IPS DF 6.9 (cell line): ENCODE results near the gene PIGBOS1.

Source experiments
- DNase-seq: peaks from one replicate; pipeline ENCODE4 v3.0.0-alpha.2; 2013; ENCODE audit warnings: low read depth, low spot score
- H3K27ac ChIP-seq: one replicate; pipeline ENCODE4 v1.5.1; 2013; ENCODE audit warnings: low read length, control low read depth
- H3K27me3 ChIP-seq: 2 replicates; pipeline ENCODE4 v1.6.1; 2013; ENCODE audit warnings: mild to moderate bottlenecking, low read length; ENCODE audit not compliant: control insufficient read depth, insufficient read depth
- H3K36me3 ChIP-seq: 2 replicates; pipeline ENCODE4 v1.6.1; 2013; ENCODE audit warnings: low read length; ENCODE audit not compliant: control insufficient read depth, insufficient read depth
- H3K4me1 ChIP-seq: 2 replicates; pipeline ENCODE4 v1.6.1; 2013; ENCODE audit warnings: low read length; ENCODE audit not compliant: control insufficient read depth, insufficient read depth
- H3K4me3 ChIP-seq: 2 replicates; pipeline ENCODE4 v1.5.1; 2013; ENCODE audit warnings: mild to moderate bottlenecking, low read length
- H3K9me3 ChIP-seq: 2 replicates; pipeline ENCODE4 v1.6.1; 2013; ENCODE audit warnings: low read length, inconsistent platforms; ENCODE audit not compliant: control insufficient read depth, insufficient read depth
- WGBS: extraction: QIAGEN DNeasy Blood & Tissue Kit; methylation state at CpG from one replicate; pipeline ENCODE4 v1.1.7; 2013; ENCODE audit warnings: mixed read lengths, missing lambda C conversion rate; ENCODE audit not compliant: insufficient read length, insufficient coverage; 5-methylcytosine and 5-hydroxymethylcytosine counted together

Gene PIGBOS1

GRCh38 chr15:55318588-55319494 lies at the start of gene PIGBOS1, which contains the start of gene PIGB:
Gene PIGBOS1 (minus strand): TSS chr15:55319123. CDS start chr15:55317792, 1,331 bp downstream.
Gene PIGB (plus strand): TSS chr15:55319222. CDS start chr15:55319251, 29 bp downstream.
- DNase-seq, result peak; percentile 45
- no peak within 1 kb of the TSS for H3K27ac ChIP-seq
- H3K9me3 ChIP-seq, result no peaks in the 10 kb centered on the region
- no peaks in the 10 kb centered on the region for H3K4me1 ChIP-seq
- H3K27me3 ChIP-seq, result no peaks in the 10 kb centered on the region
- no CpG with 5 or more reads among the region's 49 CpGs for WGBS
- H3K36me3 ChIP-seq, result no peaks in the 10 kb centered on the region
- peak within 1 kb of the TSS; percentile 99 for H3K4me3 ChIP-seq

- Histone ChIP-seq H3K4me1 (no peaks in the 10 kb centered on the region), H3K27me3 (no peaks in the 10 kb centered on the region), H3K27ac (no peak overlapping the region), H3K4me3 (no peak overlapping the region), H3K9me3 (no peaks in the 10 kb centered on the region), H3K36me3 (no peaks in the 10 kb centered on the region)
- no peak for DNase-seq
- WGBS, result no CpG with 5 or more reads among the region's 1 CpG
Observed at GRCh38 chr15:55366981-55367380, 48.1 kb upstream of the PIGBOS1 start.

GRCh38 chr15:55362641-55363040 lies 43.7 kb upstream of the PIGBOS1 start:
- Histone ChIP-seq H3K4me1 (no peaks in the 10 kb centered on the region), H3K36me3 (no peaks in the 10 kb centered on the region), H3K27me3 (no peaks in the 10 kb centered on the region), H3K27ac (no peak overlapping the region), H3K4me3 (no peak overlapping the region), H3K9me3 (no peaks in the 10 kb centered on the region)
- no peak for DNase-seq
- WGBS, result no CpG with 5 or more reads among the region's 2 CpGs

GRCh38 chr15:55361048-55361447 lies 42.1 kb upstream of the PIGBOS1 start:
- WGBS, result no CpG with 5 or more reads among the region's 10 CpGs
- H3K27ac ChIP-seq, result no peak overlapping the region
- H3K4me1 ChIP-seq, result no peaks in the 10 kb centered on the region
- no peak overlapping the region for H3K4me3 ChIP-seq
- H3K36me3 ChIP-seq, result no peaks in the 10 kb centered on the region
- no peaks in the 10 kb centered on the region for H3K27me3 ChIP-seq
- no peak for DNase-seq
- H3K9me3 ChIP-seq, result no peaks in the 10 kb centered on the region

GRCh38 chr15:55360256-55360655 lies 41.3 kb upstream of the PIGBOS1 start:
- WGBS, result no CpG with 5 or more reads among the region's 6 CpGs
- no peak overlapping the region for H3K27ac ChIP-seq
- H3K4me3 ChIP-seq, result no peak overlapping the region
- no peaks in the 10 kb centered on the region for H3K36me3 ChIP-seq
- H3K4me1 ChIP-seq, result no peaks in the 10 kb centered on the region
- H3K9me3 ChIP-seq, result no peaks in the 10 kb centered on the region
- no peak for DNase-seq
- H3K27me3 ChIP-seq, result no peaks in the 10 kb centered on the region

- no peak overlapping the region for H3K27ac ChIP-seq
- no peak overlapping the region for H3K4me3 ChIP-seq
- DNase-seq, result no peak
- H3K36me3 ChIP-seq, result no peaks in the 10 kb centered on the region
- H3K9me3 ChIP-seq, result no peaks in the 10 kb centered on the region
- H3K27me3 ChIP-seq, result no peaks in the 10 kb centered on the region
- no peaks in the 10 kb centered on the region for H3K4me1 ChIP-seq
Observed at GRCh38 chr15:55358471-55358870, 39.5 kb upstream of the PIGBOS1 start.

GRCh38 chr15:55357774-55358173 lies 38.9 kb upstream of the PIGBOS1 start:
- Histone ChIP-seq H3K9me3 (no peaks in the 10 kb centered on the region), H3K27ac (no peak overlapping the region), H3K36me3 (no peaks in the 10 kb centered on the region), H3K27me3 (no peaks in the 10 kb centered on the region), H3K4me1 (no peaks in the 10 kb centered on the region), H3K4me3 (no peak overlapping the region)
- DNase-seq, result no peak
- WGBS, result no CpG with 5 or more reads among the region's 2 CpGs

- H3K27ac ChIP-seq, result no peak overlapping the region
- DNase-seq, result no peak
Observed at GRCh38 chr15:55356985-55357585, 38.2 kb upstream of the PIGBOS1 start.

GRCh38 chr15:55353025-55353424 lies 34.1 kb upstream of the PIGBOS1 start:
- Histone ChIP-seq H3K27ac (no peak overlapping the region), H3K4me3 (no peak overlapping the region), H3K27me3 (no peaks in the 10 kb centered on the region), H3K9me3 (no peaks in the 10 kb centered on the region), H3K36me3 (no peaks in the 10 kb centered on the region), H3K4me1 (peaks cover 1% of the 10 kb centered on the region; the same call in 1 of the 2 replicates)
- no peak for DNase-seq
- WGBS, result no CpG with 5 or more reads among the region's 2 CpGs

More at GRCh38 chr15:55356985-55357585, 38.2 kb upstream of the PIGBOS1 start:
- H3K4me3 ChIP-seq, result no peak overlapping the region
- no peaks in the 10 kb centered on the region for H3K9me3 ChIP-seq
- no peaks in the 10 kb centered on the region for H3K27me3 ChIP-seq
- no CpG with 5 or more reads among the region's 5 CpGs for WGBS
- no peaks in the 10 kb centered on the region for H3K4me1 ChIP-seq
- no peaks in the 10 kb centered on the region for H3K36me3 ChIP-seq

GRCh38 chr15:55349282-55349681 lies 30.4 kb upstream of the PIGBOS1 start:
- no CpG with 5 or more reads among the region's 2 CpGs for WGBS
- Histone ChIP-seq H3K4me3 (no peak overlapping the region), H3K27me3 (no peaks in the 10 kb centered on the region), H3K4me1 (peaks cover 1% of the 10 kb centered on the region; the same call in 1 of the 2 replicates), H3K36me3 (no peaks in the 10 kb centered on the region), H3K27ac (no peak overlapping the region), H3K9me3 (no peaks in the 10 kb centered on the region)
- DNase-seq, result no peak
